Stimulated activated CD4-positive, alpha-beta T cell treated with anti-CD3 and anti-CD28 coated beads, TNF-alpha, amount 100 ng/mL, for 24 hours (primary cell): Measurements from ENCODE around the gene TH.
A peak's percentile ranks its signal among the peaks of the same experiment; 100 is the strongest.

Source experiments
- DNase-seq, 3 experiments: peaks; one replicate each; pipeline ENCODE4 v3.0.0-alpha.2; 2020; ENCODE audit warnings: low read depth in 3 of 3

TH gene

DNA sequence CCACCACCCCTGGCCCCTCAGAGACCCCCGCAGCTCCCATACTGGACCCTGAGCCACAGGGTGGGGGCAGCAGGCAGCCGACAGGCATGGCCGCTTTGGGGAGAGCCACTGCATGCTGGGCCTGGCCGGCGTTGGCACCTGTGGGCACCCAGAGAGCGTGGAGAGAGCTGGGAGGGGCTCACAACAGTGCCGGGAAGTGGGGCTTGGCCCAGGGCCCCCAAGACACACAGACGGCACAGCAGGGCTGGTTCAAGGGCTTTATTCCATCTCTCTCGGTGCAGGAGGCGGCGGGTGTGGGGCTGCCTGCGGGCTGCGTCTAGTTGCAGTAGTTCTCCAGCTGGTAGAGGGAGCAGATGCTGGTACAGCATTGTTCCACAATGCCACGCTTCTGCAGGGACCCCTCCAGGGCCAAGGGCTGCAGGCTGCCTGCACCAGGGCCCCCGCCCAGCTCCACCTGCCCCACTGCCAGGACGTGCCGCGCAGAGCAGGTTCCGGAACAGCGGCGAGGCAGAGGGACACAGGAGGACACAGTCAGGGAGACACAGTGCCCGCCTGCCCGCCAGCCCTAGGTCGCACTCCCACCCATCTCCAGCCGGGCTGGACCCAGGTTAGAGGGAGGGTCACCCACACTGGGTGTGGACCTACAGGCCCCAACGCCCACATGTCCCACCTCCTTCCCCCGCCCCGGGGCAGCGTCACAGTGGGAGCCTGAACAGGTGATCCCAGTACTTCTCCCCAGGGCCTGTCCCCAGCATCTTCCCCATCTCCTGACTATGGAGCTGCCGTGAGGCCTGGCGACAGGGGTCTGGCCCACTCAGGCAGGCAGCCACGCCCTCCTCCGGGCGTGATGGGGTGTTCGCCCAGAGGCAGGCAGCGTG is 11.8 kb downstream of the TH start:
- DNase-seq, result no peak

- DNase-seq, result no peak
Observed at GRCh38 chr11:2158966-2159365, 12.6 kb downstream of the TH start.

DNA sequence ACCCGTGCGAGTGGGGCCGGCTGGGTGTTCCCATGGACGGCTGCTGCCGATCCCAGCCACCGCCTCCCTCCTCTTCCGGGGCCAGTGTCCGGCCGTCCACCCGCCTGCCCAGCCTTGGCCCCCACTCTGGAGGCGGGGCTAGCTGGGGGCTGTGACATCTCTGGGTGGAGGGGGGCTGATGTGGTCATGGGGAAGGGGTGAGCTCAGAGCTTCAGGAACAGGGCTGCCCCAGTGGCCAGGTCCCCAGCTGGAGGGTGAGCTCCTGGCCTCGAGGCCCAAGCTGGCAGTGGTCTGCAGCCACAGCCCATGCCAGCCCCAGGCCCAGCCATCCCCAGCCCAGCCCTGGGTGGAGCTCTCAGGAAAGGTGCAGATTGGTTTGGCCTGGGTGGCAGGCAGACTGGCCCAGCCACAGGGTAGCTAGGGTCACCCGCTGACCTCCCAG is 13.3 kb downstream of the TH start:
- DNase-seq, result no peak

DNA sequence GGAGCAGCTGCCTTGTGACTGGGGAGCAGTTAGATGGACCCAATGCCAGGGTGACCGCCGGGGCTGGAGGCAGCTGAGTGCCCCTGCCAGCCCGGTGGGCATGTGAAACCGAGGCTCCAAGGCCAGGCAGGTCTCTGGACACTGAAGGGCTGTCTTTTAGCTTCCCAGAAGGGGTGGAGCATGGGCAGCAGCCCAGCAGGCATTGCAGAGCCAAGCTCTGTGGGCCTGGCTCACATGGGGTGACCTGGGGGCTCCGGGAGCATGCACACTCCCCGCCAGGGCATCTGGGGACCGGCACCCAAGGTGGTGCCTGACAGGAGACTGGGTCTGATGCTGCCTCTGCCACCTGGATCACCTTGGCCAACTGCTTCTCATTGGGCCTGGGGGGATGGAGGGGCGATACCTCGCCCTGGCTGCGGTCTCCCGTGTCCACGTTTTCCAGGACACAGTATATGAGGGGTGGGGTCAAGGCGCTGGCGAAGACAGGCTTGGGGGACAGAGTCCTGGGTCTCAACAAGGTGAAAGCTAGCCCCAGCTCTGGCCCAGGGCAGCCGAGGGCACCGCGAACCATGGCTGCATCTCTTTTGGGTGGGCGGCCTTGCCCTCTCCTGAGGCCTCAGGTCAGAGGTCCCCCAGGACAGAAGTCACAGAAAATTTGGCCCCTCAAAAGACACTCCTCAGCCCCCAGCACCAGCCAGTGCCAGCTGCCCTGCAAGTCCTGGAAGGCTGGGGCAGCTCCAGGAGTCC is 14.1 kb downstream of the TH start:
- DNase-seq, result no peak

GRCh38 chr11:2156416-2157182 is 15.0 kb downstream of the TH start:
- peak; percentile 23 to 50 (median 33) for DNase-seq

GRCh38 chr11:2155511-2155910 is 16.1 kb downstream of the TH start:
- DNase-seq, result no peak

DNA sequence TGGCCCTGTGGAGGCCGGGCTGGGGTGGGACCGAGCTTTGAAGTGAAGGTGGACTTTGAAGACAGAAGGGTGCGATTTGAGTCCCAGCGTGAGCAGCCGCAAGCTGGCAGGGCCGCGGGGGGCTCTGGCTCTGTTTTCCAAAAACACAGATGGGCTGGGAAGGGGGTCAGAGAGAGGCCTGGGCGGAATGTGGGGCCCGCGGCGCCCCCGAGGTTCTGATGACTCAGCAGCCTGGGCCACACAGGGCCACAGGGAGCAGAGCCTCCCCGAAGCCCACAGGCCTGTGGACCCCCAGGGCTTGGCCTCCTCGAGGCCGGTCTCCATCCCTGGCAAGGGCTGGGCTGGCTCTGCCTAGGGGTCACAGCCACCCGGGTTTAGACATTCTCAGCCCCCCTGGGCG is 16.7 kb downstream of the TH start:
- no peak for DNase-seq

GRCh38 chr11:2154195-2154585 is 17.4 kb downstream of the TH start:
- DNase-seq, result no peak

- DNase-seq, result no peak
Observed at GRCh38 chr11:2153581-2154194, 17.9 kb downstream of the TH start.

GRCh38 chr11:2151500-2152257 is 19.9 kb downstream of the TH start:
- DNase-seq, result peak; percentile 60 to 77 (median 72)

GRCh38 chr11:2149864-2150847 is 21.5 kb downstream of the TH start:
- DNase-seq, result no peak

DNA sequence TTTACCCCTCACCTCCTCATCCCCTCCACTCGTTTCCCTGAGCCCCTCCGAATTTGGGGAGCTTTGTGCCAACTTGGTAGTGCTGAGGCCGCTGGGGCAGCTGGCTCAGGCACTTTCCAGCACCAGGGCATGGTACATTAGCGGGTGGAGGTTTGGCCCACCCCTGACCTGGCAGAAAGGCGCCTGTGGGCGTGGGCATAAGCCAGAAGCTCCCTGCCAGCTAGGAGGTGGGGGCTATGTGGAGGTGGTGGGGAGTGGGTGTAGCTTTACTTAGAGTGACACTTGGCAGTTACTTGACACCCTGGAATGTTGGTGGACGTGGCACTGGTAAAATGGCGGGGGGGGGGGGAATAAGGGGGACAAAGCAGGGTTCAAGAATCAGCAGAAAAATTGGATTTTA is 22.2 kb downstream of the TH start:
- DNase-seq, result no peak

- DNase-seq, result no peak
Observed at GRCh38 chr11:2148595-2148994, 23.0 kb downstream of the TH start.

DNA sequence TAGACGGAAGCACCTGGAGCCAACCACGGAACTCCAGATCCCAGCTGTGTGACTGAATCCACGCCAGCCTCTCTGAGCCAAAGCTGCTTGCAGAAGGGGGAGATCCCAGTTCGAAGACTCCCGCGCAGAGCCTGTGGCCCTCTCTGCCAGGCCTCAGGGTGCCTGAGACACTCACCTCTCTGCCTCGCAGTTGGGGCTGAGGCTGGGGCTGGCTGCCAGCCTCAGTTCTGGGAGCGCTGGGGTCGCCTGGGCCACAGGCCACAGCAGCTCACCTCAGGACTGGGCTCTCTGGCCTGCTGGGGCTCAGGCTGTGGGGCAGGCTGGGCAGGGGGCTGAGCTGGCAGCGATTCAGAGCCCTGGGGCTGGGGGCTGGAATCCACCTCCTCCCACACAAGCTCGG is 24.2 kb downstream of the TH start:
- DNase-seq, result no peak

DNA sequence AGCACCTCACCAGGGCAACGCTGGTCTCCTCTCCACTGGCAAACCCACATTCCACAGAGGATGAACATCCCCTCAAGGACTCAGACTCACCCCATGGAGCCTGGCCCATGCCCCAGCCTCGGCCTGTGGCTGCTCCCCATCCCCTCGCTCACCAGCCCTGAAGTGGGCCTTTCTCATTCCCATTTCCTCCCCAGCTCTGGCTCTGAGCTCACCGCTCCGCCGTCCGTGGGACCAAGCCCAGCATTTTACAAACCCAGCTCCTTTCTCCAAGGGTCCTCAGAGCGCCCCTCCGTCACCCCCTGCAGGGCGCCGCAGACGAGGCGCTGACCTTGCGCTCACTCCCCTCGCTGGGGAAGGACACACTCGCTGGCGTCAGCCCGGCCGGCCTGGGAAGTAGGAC is 25.6 kb downstream of the TH start:
- no peak for DNase-seq

DNA sequence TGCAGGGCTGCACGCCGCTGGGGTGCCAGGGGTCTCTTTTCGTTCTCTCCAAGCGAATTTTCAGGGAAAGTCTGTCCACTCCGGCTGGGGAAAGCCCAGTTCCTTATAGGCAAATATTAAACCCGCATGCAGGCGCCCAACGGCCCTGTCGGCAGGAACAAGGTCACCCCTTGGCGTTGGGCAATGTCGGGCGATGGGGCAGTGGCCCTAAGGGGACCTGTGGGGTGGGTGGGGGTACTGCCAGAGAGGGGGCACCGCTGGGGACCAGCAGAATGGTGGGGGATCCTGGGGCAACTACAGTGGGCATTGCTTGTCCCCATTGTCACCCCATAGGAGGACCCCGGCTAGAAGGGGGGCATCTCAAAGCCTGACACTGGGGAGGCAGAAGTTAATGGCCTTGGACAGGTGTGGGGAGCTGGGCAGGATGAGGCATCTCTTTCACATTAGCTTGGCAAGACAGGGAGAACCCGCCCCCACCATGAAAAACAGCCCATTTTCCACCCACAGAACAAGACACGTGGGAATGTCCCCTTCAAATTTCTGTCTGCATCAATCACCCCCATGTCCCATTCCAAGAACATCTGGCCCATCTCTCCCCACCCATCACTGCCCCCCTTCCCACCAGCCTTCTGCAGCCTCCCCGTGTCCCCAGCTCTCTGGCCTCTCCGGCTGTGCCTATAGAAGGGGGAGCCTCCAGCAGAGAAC is 26.9 kb downstream of the TH start:
- no peak for DNase-seq

DNA sequence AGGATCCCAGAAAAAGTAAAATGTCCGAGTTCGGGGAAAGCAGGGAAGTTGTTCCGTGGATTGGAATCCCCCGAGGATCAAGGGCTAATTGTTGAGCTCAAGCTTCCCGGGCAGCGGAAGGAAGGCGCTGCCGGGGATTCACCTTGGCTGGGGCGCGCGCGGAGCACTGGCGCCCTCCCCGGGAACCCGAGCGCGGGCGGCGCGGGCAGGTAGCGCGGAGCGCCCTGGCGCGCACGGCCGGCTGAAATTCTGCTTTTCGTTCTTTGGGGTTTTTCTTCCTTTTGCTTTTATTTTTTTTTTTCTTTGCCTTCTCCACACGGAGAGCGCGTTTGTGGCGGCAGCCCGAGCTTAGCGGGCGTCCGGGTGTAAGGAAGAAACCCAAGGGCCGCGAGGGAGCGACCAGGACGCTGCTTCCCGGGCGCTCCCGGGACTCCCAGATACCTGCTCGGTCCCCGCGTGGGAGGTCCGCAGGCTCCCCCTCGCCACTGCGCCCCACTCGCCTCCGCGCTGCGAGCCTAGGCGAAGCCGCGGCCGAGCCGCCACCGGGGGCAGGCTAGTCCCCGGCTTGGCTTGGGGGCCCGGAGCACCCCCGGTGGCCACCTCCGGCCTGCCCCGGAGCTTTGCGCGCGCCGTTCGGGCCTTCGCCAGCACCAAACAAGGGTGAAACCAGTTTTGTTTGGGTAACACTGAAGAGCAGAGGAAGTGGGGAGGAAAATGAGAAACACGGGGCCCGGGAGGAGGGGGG is 27.6 kb downstream of the TH start:
- no peak for DNase-seq

DNA sequence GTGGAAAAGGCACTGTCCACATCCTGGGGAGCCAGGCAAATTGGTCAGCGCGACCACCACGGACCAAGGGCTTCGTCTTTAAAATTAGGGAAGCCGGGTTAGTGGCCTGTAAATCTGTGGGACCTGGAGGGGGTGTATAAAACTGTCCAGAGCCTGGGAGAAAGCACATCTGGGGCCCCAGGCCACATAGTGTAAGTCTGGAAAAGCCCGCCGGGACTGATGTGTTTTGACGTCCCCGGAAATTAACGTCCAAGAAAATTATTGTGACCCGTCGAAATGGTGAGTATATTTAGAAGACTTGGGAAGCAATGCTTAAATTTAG is 28.2 kb downstream of the TH start:
- no peak for DNase-seq

- peak; percentile 16 to 56 (median 36) for DNase-seq
Observed at GRCh38 chr11:2142762-2143202, 28.8 kb downstream of the TH start.
